NOMO-1 treated with dmso at 0.1 percent for 144 hours (cell line): ENCODE results near the gene MRPL53.

ENCODE experiments used
- DNase-seq: peaks from one replicate; lab custom pipeline; 2025; ENCODE audit not compliant: unreplicated experiment; lab: John Stamatoyannopoulos, UW

The MRPL53 gene

DNA sequence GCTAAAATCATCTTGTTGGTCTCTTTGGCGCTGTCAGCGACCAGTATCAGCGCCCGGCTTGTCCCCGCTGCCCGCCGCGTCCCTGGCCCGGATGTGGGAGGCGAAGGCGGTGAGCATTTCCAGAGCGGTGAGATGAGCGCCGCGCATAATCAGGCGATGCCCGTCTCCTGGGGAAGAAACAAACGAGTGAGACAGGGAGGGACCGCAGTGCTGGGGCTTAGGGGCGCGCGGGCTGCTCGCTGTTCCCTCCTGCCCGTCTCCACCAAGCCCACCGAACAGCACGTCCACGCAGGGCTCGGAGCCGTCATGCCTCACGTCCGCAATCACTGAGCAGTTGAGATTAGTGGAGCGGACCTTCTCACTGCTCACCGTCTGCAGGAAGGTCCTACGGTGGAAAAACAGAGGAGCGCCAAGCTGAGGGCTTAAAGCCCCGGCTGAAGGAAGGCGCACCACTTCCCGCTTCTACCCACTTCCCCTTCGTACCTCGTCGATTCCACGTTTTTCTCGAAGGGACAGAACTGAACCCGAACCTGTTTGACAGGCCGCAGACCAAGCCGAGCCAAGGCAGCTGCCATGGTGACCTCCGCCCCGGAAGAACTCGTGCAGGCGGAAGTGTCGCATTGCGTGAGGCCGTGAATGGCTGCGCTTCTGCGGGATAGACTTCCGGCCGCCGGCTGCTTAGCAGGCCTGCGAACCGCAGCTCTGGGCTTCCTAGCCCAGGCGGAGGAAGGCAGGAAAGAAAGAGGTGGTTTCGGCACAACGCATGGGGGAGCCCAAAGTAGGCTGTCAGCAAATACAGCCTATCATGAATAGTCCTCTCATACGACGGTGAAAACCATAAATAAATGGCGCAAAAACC lies at the start of gene MRPL53:
Gene MRPL53 (minus strand): TSS at position 595 of the 859 bp plus-strand sequence. CDS start 20 bp downstream, at position 575.
- DNase-seq = peak; percentile 91

DNA sequence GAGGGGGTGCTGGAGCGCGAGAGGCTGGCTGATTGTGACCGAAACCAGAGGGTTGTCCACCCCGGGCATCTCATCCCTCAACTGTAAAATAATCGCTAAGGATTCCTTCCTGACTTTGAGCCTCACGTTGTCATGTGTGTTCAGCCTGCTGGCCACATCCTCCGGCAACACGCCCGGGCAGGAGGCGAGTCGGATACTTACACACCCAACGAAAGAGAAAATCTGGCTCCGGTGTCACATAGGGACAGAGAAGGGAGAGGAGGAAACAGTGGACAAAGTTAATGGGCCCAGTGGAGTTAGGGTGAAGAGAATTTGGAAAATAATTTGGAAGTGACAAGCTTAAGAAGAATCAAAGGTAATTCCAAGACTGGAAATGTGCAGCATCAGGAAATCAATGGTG lies 44.2 kb upstream of the MRPL53 start:
- DNase-seq = no peak

DNA sequence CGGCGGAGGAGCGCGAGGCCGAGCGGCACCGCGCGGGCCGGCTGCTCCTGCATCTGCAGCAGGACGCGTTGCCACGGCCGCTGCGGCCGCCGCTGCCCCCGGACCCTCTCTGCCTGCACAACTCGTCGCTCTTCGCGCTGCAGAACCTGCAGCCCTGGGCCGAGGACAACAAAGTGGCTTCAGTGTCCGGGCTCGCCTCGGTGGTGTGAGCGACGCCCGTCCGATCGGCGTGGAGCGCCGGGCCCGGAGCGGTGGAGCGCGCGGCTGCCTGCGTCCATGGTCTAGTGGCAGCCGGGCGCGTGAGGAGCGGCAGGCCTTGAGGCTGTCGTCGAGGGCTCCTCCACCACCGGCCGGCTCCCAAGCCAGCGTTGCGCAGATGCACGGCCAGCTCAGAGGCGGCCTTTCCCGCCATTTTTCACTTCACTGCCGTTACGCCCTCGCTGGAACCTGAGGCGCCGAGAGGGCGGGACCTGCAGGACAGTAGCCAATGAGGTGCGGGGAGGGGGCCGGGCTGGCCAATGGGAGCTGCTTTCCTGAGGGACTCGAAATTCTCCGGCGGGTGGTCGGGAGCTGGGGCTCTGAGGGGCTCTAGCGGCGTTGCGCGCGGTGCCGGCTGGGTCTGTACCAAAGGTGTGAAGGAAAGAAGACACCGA lies 43.6 kb upstream of the MRPL53 start:
- DNase-seq = no peak

DNA sequence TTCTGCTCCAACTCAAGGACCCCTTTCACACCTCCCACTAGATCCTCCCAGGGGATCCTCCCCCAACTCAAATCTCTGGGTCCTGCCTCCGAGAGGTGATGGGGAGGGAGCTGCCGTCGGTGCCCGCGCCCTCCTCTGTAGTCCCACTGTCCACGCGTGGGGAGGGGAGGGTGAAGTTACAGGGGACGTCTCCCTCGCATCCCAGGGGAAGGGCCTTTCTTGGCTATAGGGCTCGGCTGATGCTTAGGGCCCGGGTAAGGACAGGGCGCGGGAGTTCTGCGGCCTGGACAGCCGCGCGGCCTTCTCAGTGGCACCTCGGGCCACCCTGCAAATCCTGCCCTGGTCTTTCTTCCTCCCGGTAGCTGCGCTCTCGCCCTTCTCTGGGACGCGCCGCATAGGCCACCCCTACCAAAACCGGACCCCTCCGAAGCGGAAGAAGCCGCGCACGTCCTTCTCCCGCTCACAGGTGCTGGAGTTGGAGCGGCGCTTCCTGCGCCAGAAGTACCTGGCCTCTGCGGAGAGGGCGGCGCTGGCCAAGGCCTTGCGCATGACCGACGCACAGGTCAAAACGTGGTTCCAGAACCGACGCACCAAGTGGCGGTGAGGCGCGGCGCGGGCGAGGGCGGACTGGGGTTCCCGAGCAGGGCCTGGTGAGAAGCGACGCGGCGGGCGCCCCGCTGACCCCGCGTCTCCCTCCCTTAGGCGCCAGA lies 42.9 kb upstream of the MRPL53 start:
- DNase-seq = no peak

DNA sequence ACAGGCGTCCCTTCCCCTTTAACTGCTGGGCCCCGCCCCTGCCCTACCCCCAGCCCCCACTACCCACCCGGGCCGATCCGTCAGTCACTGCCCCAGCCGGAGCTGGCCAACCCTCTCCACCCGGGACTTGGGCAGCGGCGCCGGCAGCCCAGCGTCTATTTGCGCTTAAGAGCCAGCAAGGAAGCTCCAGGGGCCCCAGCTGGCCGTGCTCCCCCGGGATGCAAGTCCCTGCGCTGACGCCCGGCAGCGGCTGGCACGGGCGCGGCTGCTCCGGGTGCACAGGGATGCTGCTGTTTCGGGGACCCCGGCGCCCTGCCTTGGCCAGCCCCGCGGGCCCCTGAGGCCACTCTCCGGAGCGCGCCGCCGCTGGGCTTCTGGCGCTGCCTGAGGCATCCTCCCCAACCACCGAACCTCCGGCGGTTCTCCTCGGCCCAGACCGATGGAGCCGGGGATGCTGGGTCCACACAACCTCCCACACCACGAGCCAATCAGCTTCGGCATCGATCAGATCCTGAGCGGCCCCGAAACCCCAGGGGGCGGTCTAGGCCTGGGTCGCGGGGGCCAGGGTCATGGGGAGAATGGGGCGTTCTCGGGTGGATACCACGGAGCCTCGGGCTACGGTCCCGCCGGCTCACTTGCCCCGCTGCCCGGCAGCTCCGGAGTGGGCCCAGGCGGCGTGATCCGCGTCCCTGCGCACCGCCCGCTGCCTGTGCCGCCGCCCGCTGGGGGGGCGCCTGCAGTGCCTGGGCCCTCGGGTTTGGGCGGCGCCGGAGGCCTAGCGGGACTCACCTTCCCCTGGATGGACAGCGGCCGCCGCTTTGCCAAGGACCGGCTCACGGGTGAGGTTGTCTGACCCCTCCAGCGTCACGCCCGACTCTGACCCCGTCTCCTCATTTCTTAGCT lies 42.1 kb upstream of the MRPL53 start, which contains the start of gene TLX2:
Gene TLX2 (plus strand): TSS at position 83 of the 903 bp plus-strand sequence. CDS start 357 bp downstream, at position 440.
- DNase-seq = no peak

DNA sequence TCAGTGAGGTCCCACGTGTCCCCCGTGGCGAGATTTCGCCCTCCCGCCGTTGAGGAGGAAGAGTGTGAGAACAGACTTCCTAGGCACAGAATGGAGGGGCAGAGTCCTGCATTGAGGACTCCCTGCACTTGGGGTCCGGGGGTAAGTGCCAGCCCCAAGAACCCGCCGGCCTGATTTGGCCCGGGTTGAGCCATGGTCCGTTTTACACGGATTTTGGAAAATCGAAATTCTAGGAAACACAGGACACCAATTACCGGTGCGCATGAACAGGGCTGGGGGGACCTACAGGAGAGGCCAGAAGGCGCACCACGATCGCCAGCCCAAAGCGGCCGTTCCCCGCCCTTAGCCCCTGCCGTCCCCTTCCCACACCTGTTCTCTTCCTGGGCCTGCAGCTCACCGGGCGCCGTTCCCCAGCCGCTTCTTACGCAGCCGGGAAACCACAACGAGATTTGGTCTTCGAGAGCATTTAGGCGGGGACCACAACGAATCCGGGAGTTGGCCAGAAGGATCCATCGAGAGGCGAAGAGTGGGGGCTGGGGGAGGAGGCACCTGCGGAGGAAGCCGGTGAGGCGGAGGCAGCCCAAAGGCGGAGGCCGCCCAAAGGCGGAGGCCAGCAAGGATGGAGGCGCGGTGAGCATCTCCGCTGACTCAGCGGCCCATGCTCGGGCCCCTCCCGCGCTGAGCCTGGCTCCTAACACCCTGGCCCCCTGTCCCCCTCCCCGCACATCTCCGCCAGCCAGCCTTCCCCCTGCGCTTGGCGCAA lies 41.3 kb upstream of the MRPL53 start:
- DNase-seq = no peak

DNA sequence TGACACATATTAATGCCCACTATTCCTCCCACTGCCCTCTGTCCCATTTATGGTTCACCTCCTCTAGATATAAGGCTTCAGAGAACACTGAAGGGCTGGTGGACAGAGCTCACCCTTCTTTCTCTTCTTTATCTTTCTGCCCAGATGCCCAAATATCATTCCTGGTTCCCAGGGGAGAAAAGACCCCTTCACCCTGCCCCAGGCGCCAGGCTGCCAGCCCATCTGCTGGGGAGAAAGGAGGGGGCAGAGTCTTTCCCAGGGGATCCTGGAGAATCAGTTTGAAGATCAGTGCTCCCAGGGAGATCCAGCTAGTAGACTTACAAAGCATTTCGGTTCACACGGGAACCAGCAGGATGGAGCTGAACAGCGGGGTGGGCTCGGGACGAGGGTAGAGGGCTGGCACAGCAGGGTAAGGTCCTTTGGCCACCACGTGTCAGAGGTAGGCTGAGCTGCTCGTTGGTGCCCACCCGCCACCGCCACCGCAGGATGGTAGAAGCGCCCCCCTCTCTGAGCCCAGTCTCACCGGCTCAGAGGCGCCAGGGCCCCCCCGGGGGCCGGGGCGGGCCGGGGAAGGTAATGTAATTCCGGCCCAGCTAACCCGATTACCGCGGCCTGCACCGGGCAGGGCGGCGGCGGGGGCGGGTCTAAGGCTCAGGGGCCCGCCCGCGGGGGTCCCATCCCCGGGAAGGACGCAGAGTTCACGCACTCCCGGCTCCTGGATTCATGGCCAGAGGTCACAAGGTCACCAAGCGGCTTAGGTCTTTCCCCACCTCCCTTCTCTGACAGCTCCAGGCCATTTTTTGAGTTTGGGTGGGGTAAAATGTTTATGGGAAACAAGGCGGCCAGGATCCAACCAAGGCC lies 40.5 kb upstream of the MRPL53 start:
- no peak for DNase-seq

DNA sequence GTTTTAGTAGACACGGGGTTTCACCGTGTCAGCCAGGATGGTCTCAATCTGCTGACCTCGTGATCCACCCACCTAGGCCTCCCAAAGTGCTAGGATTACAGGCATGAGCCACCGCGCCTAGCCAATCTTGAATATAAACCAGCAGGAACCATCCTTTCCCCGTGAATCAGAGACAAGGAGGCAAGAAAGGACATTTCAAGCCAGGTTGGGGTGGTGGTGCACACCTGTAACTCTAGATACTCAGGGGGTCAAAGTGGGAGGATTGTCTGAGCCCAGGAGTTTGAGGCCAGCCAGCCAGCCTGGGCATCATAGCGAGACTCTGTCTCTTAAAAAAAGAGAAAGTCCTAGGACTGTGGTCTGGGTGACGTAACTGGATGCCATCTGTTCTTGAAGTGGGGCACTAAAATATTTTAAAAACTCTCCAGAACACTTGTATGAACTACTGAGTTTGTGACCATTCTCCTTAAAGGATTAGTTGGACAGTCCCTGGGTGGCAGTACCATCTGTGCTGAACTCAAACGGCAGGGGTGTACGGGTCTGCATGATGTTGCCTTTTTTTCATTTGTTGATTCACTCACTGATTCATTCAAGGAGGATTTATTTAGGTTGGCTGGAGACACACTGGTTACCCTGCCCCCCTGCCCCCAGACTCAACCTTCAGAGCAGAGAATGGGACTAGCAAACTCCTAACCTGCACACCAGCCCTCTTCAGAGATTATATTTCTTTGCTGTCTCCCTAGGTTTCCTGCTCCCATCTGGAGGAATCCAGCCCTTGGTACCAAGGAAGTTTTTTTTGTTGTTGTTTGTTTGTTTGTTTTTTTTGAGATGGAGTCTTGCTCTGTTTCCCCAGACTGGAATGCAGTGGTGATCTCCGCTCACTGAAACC lies 38.9 kb upstream of the MRPL53 start:
- no peak for DNase-seq

DNA sequence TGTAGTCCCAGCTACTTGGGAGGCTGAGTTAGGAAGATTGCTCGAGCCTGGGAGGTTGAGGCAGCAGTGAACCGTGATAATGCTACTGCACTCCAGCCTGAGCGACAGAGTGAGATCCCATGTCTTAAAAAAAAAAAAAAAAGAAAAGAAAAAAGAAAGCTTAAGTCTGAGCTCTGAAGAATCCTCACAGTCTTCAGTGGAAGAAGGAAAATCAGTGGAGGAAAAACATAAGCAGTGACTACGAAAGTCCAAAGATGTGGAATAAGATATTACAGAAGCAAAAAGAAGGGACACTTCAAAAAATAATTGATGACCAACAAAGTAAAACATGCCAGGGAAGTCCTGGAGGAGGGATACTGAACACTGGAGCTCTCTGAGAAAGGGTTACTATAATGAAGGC lies 37.8 kb upstream of the MRPL53 start:
- no peak for DNase-seq

DNA sequence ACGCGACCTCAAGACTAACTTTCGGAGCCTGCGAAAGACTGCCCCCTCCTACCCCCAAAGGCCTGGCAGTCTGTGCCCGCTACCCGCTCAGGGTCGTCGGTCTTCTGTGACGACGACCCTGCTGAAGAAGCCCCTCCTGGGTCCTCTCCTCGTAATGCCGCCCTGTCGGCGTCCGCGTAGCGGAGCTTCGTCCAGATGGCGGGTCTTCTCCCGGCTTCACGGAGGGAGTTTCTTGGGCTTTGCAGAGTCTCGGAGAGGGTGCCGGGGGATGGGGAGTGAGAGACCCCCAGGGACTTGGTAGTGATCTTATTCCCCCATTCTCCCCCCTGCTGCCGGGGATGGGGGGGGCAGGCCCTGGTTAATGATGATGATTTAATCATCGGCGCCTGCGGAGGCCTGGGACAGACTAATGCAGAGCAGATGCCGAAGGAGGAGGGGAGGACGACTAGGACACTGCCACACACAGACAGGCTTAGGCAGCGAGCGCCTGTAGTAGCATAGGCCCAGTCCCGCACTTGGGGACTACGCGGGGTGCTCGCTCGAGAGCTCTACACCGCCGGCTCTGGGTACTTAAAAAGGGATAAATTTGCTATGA lies 35.5 kb upstream of the MRPL53 start:
- DNase-seq = no peak

DNA sequence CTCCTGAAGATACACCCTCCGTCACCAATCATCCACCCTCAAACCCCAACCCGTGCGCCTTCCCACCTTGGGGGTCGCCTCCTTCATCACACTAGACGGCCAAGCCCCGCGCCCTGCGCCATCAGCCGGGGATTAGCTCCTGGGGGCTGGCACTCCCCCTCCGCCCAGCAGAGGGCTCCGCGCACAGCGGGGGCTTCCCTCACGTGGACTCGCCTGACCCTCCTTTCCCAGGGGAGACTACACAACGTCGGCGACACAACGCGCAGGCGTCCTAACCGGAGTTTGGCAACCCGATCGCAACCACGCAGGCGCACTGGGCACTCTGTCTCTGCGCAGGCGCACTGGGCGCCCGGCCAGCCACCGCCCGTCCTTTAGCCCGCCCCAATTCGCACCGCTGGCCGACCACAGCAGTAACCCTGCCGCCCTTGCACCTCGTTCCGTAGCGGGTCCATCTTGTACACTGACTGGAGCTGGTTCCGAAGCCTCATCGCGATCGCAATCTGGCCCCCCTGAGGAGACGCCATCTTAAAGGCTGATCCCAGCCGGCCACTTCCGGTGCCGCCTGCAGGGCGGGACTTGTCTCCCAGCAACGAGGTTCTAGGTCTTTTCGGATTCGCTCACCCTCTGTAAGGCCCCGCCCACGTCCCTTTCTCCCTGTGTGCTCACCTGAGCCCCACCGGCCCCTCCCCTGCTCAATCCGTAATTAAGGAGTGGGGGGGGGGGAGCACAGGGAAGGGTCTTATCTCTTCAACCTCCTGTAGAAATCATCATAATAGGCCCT lies 34.9 kb upstream of the MRPL53 start, which contains the start of gene PCGF1:
Gene PCGF1 (minus strand): TSS at position 551 of the 781 bp plus-strand sequence. CDS start 27 bp downstream, at position 524.
- DNase-seq = peak; percentile 90

DNA sequence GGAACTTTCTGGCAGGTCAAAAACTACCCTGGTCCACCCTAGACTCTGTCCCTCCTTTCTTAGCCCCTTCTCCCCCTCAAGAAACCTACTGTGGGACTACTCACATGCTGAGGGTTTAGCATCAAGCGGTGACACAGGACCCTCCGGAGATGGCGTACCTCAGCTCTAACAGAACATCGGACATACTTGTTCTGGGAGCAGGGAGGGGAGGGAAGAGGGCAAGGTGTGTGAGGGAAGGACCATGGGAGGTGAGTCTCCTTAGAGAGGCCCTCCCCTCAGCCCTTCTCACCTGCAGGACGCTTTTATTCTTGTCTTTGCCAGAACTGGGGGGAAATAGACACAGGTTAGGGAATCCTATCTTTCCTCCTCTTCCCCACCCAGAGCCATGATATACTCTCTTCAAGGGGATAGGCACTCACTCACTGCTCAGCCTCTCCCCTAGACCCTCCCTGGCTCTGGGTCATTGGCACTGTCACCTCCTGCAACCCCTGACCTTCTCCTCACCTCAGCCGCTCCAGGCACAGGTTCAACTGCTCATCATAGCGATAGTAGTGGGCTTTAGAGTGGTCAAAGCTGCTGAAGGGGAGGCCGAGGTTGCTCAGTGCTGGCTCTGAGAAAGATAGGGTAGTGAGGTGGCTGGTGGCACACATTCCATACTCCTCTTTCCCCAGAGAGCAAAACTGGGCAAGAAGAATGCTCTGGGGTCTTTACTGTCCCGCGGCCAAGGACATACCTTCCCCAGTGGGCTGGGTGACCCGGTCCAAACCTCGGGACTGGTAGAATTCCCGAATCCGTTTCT lies 33.2 kb upstream of the MRPL53 start:
- no peak for DNase-seq

DNA sequence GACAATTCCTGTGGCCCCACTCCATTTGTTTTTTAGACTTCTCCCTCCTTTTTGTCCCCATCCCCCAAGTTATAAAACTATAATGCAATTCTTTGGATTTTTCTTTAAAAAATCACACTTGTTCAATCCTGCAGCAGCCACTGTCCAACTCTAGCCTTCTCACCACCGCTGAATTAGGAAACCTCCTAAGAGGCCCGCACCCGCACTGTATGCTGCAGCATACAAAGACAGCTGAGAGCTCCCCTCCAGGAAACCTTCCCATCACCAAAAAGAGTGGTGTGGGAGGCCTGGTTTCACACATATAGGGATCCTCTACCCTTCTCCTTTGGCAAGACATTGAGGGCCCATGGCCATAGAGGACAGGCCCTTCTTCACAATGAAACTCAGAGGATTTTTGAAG lies 32.1 kb upstream of the MRPL53 start:
- no peak for DNase-seq

DNA sequence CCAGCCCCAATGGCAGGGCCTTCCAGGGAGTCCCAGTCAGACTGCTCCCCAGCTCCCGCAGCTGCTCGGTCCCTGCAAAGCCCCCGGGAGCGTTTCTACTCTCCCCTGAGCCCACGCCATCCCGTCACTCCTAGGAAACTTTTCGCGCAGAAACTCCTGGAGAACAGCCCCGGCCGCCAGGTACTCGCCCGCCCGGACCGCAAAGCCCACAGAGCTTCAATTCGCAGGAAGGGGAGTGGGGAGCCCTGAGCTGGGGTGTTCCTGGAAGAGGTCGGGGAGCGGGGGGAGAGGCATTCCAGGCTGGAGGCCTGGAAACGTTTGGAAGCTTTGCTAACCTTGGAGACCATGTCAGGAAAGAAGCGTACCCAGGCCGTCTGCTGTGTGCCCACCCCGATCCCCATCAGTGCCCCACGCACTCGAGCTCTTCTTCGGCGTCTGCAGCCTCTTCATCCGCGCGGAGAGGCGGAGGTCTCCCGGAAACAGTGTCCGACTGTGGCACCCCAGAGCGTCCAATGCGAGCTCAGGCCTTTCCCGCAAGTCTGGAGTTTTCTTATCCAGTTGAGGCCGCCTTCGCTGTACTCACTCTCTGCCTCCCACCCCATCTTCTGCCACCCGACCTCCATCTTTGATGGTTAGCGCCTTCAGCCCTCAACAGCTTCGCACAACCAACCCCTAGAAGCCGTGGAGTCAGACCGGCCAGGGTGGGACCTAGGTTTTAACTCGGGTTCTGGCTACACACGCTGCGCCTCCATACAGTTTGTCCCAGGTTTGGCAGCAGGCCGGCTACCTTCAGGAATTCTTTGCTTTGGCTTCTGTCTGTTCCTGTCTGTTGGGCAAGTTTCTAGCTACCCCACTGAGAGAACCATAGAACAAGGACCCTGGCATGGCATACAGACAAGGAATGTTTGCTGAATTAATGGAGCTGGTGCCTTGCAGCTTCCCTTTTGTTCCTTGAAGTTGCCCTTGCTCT lies 31.3 kb upstream of the MRPL53 start:
- DNase-seq = no peak
